Midbrain (tissue), 1 donor: Measurements from ENCODE around the gene AKAP17A.
A peak's percentile ranks its signal among the peaks of the same experiment; 100 is the strongest.
"Not testable (repeated sequence)": the region's sequence is repeated elsewhere in the genome, so short reads cannot be mapped to it uniquely, and the experiment has no call there.

Experiments used
- DNase-seq: peaks from one replicate; lab custom pipeline; 2025; lab: John Stamatoyannopoulos, UW

The AKAP17A gene

GRCh38 chrX:1591102-1591862 is at the start of gene AKAP17A:
TSS of gene AKAP17A (plus strand) at chrX:1591604. CDS start at chrX:1593463, 1,859 bp downstream.
- peak; percentile 98 for DNase-seq

- DNase-seq: no peak
Measured at GRCh38 chrX:1542994-1543725, 48.2 kb upstream of the AKAP17A start.

GRCh38 chrX:1545776-1546408 is 45.5 kb upstream of the AKAP17A start:
- DNase-seq: no peak

GRCh38 chrX:1546691-1547251 is 44.6 kb upstream of the AKAP17A start:
- no peak for DNase-seq

GRCh38 chrX:1551959-1552546 is 39.4 kb upstream of the AKAP17A start:
- DNase-seq: no peak

GRCh38 chrX:1554469-1555210 is 36.8 kb upstream of the AKAP17A start:
- no peak for DNase-seq

- no peak for DNase-seq
Measured at GRCh38 chrX:1555370-1555769, 36.0 kb upstream of the AKAP17A start.

- not testable (repeated sequence) for DNase-seq
Measured at GRCh38 chrX:1557442-1557841, 34.0 kb upstream of the AKAP17A start.

GRCh38 chrX:1558761-1559468 is 32.5 kb upstream of the AKAP17A start:
- no peak for DNase-seq

- DNase-seq: no peak
Measured at GRCh38 chrX:1561164-1561563, 30.2 kb upstream of the AKAP17A start.

- DNase-seq: not testable (repeated sequence)
Measured at GRCh38 chrX:1564077-1564476, 27.3 kb upstream of the AKAP17A start.

- DNase-seq: no peak
Measured at GRCh38 chrX:1564750-1565683, 26.4 kb upstream of the AKAP17A start.

GRCh38 chrX:1574181-1574580 is 17.2 kb upstream of the AKAP17A start:
- not testable (repeated sequence) for DNase-seq

GRCh38 chrX:1576201-1576992 is 15.0 kb upstream of the AKAP17A start:
- DNase-seq: no peak

- DNase-seq: no peak
Measured at GRCh38 chrX:1577845-1578244, 13.6 kb upstream of the AKAP17A start.

- no peak for DNase-seq
Measured at GRCh38 chrX:1578511-1579173, 12.8 kb upstream of the AKAP17A start.

GRCh38 chrX:1581132-1581531 is 10.3 kb upstream of the AKAP17A start:
- no peak for DNase-seq
